OCI-LY7 (cell line): Measurements from ENCODE around the gene AKAP5.

ENCODE experiments used
- CTCF ChIP-seq: fragments of 200-600 bp; sonication (generic); conservative IDR thresholded peaks from 2 replicates; pipeline ENCODE4 v1.5.1; 2014; ENCODE audit warnings: mild to moderate bottlenecking, antibody characterized with exemption, low read length, moderate library complexity, mixed read lengths
- EZH2phosphoT487 ChIP-seq: fragments of 200-600 bp; sonication (generic); IDR thresholded peaks from 2 replicates; pipeline ENCODE4 v1.6.1; 2018; ENCODE audit warnings: low read depth, borderline replicate concordance, mild to moderate bottlenecking, mixed run types, antibody characterized with exemption, low read length, moderate library complexity, mixed read lengths

GRCh38 chr14:64461221-64461620 is 4.1 kb upstream of the AKAP5 start:
- TF ChIP-seq CTCF = no peak
- no peak for TF ChIP-seq EZH2phosphoT487
